Lower leg skin (tissue), 4 donors: ENCODE results near the gene DDX39A. TPM values are rescaled to one million over a fixed set of nuclear protein-coding genes. Genes with fewer than 3 reads are reported as not detected.
"Not testable (repeated sequence)": the region's sequence is repeated elsewhere in the genome, so short reads cannot be mapped to it uniquely, and the experiment has no call there.

Source experiments
- DNase-seq, 2 donors: peaks; one replicate each; pipeline ENCODE4 v3.0.0-alpha.2; 2019; ENCODE audit warnings: low spot score in 2 of 2
- H3K4me3 ChIP-seq: fragments of 200-600 bp; sonication (generic); 2 replicates; pipeline ENCODE4 v1.5.1; 2017; ENCODE audit warnings: mild to moderate bottlenecking, low read depth; ENCODE audit not compliant: poor library complexity, severe bottlenecking
- CTCF ChIP-seq, 3 donors: fragments of 450-650 bp; IDR thresholded peaks; one replicate each; pipeline ENCODE4 v1.5.1; 2016; ENCODE audit warnings: antibody characterized with exemption in 3 of 3, mild to moderate bottlenecking in 3 of 3, moderate library complexity in 2 of 3
- POLR2A ChIP-seq, 2 donors: fragments of 450-650 bp; IDR thresholded peaks; one replicate each; pipeline ENCODE4 v1.6.1; 2016 to 2017; ENCODE audit warnings: antibody characterized with exemption in 2 of 2, mild to moderate bottlenecking in 1 of 2, moderate library complexity in 1 of 2
- WGBS, 2 donors: methylation state at CpG; one replicate each; pipeline ENCODE4 v1.1.5; 2018; 5-methylcytosine and 5-hydroxymethylcytosine counted together
- intact Hi-C: fragments of 100-400 bp; cut with DNase I; formaldehyde crosslinking; loops from one replicate; pipeline ENCODE4 v1.15.0; 2023; ENCODE audit warnings: low total_unique reads
- total RNA-seq, 4 donors: library from RNA; depleted of rRNA; stranded (reverse); fragments of >200 nt; gene quantifications; one replicate each; pipeline ENCODE4 v1.1.0, GENCODE V29; 2016

The DDX39A gene
- total RNA-seq, 4 donors from 2014 or later, result 65.7 to 128 (median 76.4) TPM

GRCh38 chr19:14375582-14376291 is 43.4 kb downstream of the DDX39A start:
- DNase-seq, result no peak
- WGBS, 2 donors, result 43 to 54% methylated on average over 10 to 16 of the region's 17 CpGs
- intact Hi-C loops, result no loop called here

GRCh38 chr19:14375055-14375581 is 44.0 kb downstream of the DDX39A start:
- intact Hi-C loops, result no loop called here
- no peak overlapping the region for H3K4me3 ChIP-seq
- 42 to 53% methylated on average over 10 to 12 of the region's 12 CpGs for WGBS, 2 donors
- TF ChIP-seq CTCF (IDR thresholded peaks at IDR 0.05) (no peak), POLR2A (IDR thresholded peaks at IDR 0.05) (no peak)
- peak; percentile 59 to 88 for DNase-seq

More at GRCh38 chr19:14375582-14376291, 43.4 kb downstream of the DDX39A start:
- no peak overlapping the region for H3K4me3 ChIP-seq
- TF ChIP-seq CTCF (IDR thresholded peaks at IDR 0.05) (no peak), POLR2A (IDR thresholded peaks at IDR 0.05) (no peak)

GRCh38 chr19:14374313-14374712 is 44.8 kb downstream of the DDX39A start:
- DNase-seq, intact Hi-C loops, H3K4me3 ChIP-seq: not testable (repeated sequence)
- WGBS, 2 donors, result 92 to 96% methylated on average over 9 of the region's 9 CpGs

GRCh38 chr19:14372384-14373077 is 46.6 kb downstream of the DDX39A start:
- DNase-seq, H3K4me3 ChIP-seq, intact Hi-C loops: not testable (repeated sequence)
- WGBS, 2 donors, result 78 to 85% methylated on average over 6 to 8 of the region's 8 CpGs

- 89% methylated on average over 10 of the region's 10 CpGs for WGBS, 2 donors
- intact Hi-C loops, result no loop called here
- no peak for DNase-seq
- no peak for TF ChIP-seq POLR2A (IDR thresholded peaks at IDR 0.05)
- no peak for TF ChIP-seq CTCF (IDR thresholded peaks at IDR 0.05)
- H3K4me3 ChIP-seq, result no peak overlapping the region
Observed at GRCh38 chr19:14371301-14371821, 47.8 kb downstream of the DDX39A start.

- no peak for TF ChIP-seq POLR2A (IDR thresholded peaks at IDR 0.05)
- no peak for TF ChIP-seq CTCF (IDR thresholded peaks at IDR 0.05)
- no peak overlapping the region for H3K4me3 ChIP-seq
- intact Hi-C loops, result no loop called here
- WGBS, 2 donors, result 92 to 95% methylated on average over 4 of the region's 4 CpGs
- DNase-seq, result no peak
Observed at GRCh38 chr19:14370940-14371280, 48.2 kb downstream of the DDX39A start.
